NB4 (cell line): ENCODE data around the gene DHX57.

Experiments used
- POLR2A ChIP-seq: IDR thresholded peaks from 2 replicates; pipeline ENCODE4 v1.6.1; 2011; ENCODE audit warnings: mild to moderate bottlenecking; ENCODE audit not compliant: insufficient read length; ENCODE audit errors: extremely low read depth
- TF ChIP-seq, protein P1 (sequence below): IDR thresholded peaks from one replicate; pipeline ENCODE4 v1.5.1; 2012; ENCODE audit warnings: low read depth, low read length

DNA sequence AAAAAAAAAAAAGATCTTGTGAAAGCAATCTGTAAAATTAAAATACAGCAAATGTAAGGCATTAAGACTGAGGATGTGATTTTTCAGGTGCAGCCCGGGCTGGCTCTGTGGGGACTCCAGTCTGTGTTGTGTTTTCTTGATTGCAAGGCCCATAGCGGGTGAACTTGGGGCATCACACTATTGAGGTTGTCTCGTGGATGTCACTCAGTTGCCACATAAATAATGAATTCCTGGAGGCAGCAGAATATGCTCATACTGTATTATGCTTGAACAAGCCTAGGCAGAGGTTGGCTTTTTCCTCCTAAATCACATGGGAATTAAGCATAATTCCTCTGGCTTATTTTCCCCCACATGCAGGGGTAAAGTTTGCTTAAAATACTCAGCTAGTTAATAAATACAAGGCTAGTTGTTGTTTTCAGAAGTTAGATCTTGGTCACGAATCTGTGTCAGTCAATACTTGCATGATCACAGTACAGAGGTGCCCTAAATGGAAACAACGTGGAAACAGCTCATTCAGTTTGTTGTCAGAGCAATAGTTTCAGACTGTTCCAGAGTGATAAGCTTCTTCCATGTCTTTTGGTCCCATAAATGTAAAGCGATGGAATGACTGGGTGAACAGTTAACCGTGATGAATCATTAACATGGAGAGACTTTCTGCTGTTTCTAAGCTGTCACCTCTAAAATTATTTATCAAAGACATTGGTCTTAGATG is 81.3 kb downstream of the DHX57 start:
- TF ChIP-seq, protein P1, sequence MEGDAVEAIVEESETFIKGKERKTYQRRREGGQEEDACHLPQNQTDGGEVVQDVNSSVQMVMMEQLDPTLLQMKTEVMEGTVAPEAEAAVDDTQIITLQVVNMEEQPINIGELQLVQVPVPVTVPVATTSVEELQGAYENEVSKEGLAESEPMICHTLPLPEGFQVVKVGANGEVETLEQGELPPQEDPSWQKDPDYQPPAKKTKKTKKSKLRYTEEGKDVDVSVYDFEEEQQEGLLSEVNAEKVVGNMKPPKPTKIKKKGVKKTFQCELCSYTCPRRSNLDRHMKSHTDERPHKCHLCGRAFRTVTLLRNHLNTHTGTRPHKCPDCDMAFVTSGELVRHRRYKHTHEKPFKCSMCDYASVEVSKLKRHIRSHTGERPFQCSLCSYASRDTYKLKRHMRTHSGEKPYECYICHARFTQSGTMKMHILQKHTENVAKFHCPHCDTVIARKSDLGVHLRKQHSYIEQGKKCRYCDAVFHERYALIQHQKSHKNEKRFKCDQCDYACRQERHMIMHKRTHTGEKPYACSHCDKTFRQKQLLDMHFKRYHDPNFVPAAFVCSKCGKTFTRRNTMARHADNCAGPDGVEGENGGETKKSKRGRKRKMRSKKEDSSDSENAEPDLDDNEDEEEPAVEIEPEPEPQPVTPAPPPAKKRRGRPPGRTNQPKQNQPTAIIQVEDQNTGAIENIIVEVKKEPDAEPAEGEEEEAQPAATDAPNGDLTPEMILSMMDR, result no peak
- no peak for TF ChIP-seq POLR2A
